Bronchial epithelial cell (primary cell): ENCODE results near the gene CDC42EP4. TPM values are rescaled to one million over a fixed set of nuclear protein-coding genes. Genes with fewer than 3 reads are reported as not detected.

Experiments
- DNase-seq: peaks from one replicate; pipeline ENCODE4 v3.0.0-alpha.2; 2010; ENCODE audit warnings: low read depth
- FAIRE-seq: peaks from 2 replicates; lab custom pipeline; 2011; peaks lifted over from hg19 to GRCh38; lab: Jason Lieb, UNC
- H3K27me3 ChIP-seq: 2 replicates; pipeline ENCODE4 v1.5.1; 2011; ENCODE audit warnings: low read length; ENCODE audit not compliant: control insufficient read depth, insufficient read depth
- H3K36me3 ChIP-seq: 2 replicates; pipeline ENCODE4 v1.5.1; 2011; ENCODE audit warnings: low read length; ENCODE audit not compliant: control insufficient read depth, insufficient read depth
- H3K4me3 ChIP-seq: 2 replicates; pipeline ENCODE4 v1.5.1; 2011; ENCODE audit warnings: mild to moderate bottlenecking, low read depth, low read length, control low read depth
- total RNA-seq: library from RNA; depleted of rRNA; stranded (reverse); fragments of >200 nt; gene quantifications from 2 replicates; pipeline ENCODE4 v1.2.1, GENCODE V29; 2014
- TF ChIP-seq, protein P1 (sequence below): IDR thresholded peaks from 2 replicates; pipeline ENCODE4 v1.5.1; 2011; ENCODE audit warnings: mild to moderate bottlenecking, moderate library complexity, low read length, control low read depth, inconsistent platforms; ENCODE audit not compliant: insufficient read depth, severe bottlenecking

The CDC42EP4 gene
- total RNA-seq, 1 donor from 2014 or later, result 16.8 TPM

DNA sequence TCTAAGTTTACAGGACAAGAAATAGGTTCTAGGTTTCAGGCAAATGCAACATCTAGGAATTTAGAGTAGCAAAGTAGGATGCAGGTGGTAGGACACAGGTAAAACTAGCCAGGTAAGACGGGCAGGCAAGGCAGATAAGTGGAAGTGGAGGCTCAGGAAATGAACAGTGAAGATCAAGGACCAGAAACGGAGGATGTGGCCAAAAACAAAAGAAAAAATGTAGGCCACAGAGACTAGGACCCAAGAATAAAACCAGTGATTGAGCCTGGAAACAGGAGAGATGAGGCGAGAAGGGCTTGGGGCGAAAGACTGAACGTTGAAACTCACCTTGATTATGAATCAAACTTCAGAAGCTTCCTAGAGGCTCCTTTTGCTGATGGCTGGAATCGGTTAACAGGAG, 74.1 kb downstream of the CDC42EP4 start:
- TF ChIP-seq, protein P1, sequence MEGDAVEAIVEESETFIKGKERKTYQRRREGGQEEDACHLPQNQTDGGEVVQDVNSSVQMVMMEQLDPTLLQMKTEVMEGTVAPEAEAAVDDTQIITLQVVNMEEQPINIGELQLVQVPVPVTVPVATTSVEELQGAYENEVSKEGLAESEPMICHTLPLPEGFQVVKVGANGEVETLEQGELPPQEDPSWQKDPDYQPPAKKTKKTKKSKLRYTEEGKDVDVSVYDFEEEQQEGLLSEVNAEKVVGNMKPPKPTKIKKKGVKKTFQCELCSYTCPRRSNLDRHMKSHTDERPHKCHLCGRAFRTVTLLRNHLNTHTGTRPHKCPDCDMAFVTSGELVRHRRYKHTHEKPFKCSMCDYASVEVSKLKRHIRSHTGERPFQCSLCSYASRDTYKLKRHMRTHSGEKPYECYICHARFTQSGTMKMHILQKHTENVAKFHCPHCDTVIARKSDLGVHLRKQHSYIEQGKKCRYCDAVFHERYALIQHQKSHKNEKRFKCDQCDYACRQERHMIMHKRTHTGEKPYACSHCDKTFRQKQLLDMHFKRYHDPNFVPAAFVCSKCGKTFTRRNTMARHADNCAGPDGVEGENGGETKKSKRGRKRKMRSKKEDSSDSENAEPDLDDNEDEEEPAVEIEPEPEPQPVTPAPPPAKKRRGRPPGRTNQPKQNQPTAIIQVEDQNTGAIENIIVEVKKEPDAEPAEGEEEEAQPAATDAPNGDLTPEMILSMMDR, result no peak

DNA sequence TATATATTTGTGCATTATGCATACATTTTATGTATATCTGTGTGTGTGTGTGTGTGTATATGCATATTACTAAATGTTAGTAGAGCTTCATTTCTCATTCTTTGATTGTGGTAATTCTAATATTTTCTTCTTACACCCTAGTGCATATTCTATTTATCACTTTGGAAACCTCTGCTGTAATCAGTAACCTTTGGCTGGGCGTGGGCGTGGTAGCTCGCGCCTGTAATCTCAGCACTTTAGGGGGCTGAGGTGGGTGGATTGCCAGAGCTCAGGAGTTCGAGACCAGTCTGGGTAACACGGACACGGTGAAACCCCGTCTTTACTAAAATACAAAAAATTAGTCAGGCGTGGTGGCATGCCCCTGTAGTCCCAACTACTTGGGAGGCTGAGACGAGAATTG, 77.1 kb downstream of the CDC42EP4 start:
- Histone ChIP-seq H3K36me3 (peaks cover 6% of the 10 kb centered on the region), H3K27me3 (no peaks in the 10 kb centered on the region), H3K4me3 (no peak overlapping the region)
- FAIRE-seq, result no peak
- DNase-seq, result no peak
- TF ChIP-seq, protein P1, result no peak

More for the DNA sequence above, 74.1 kb downstream of the CDC42EP4 start:
- DNase-seq (no peak), FAIRE-seq (no peak)
- no peaks in the 10 kb centered on the region for H3K27me3 ChIP-seq
- H3K4me3 ChIP-seq, result no peak overlapping the region
- peaks cover 6% of the 10 kb centered on the region for H3K36me3 ChIP-seq

Other genes with a start within 250 kb of the CDC42EP4 start
- 23.4 and 24.8 TPM in 2 replicates for gene SLC39A11, start 219.3 kb downstream of the CDC42EP4 start, total RNA-seq
- gene SSTR2, start 147.0 kb downstream of the CDC42EP4 start, total RNA-seq, result not detected in 2 replicates
- 7.9 and 12.9 TPM in 2 replicates for gene COG1, start 118.9 kb downstream of the CDC42EP4 start, total RNA-seq
- not detected in 2 replicates for gene CPSF4L, start 50.1 kb downstream of the CDC42EP4 start, total RNA-seq